SJCRH30 (cell line): ENCODE results near the gene MYNN. TPM values are rescaled to one million over a fixed set of nuclear protein-coding genes. Genes with fewer than 3 reads are reported as not detected.
"Not testable (repeated sequence)": the region's sequence is repeated elsewhere in the genome, so short reads cannot be mapped to it uniquely, and the experiment has no call there.

ENCODE experiments used
- DNase-seq, 2 experiments: peaks; one replicate each; pipeline ENCODE4 v3.0.0-alpha.2; 2015 to 2020
- H3K27ac ChIP-seq: fragments of 250-450 bp; sonication (Bioruptor Pico); 2 replicates; pipeline ENCODE4 v1.5.1; 2020; ENCODE audit warnings: mild to moderate bottlenecking, moderate library complexity
- H3K27me3 ChIP-seq: fragments of 250-450 bp; sonication (Bioruptor Pico); 2 replicates; pipeline ENCODE4 v1.5.1; 2020; ENCODE audit warnings: mild to moderate bottlenecking, moderate library complexity
- H3K36me3 ChIP-seq: fragments of 250-450 bp; sonication (Bioruptor Pico); 2 replicates; pipeline ENCODE4 v1.5.1; 2020; ENCODE audit warnings: mild to moderate bottlenecking, moderate library complexity
- H3K4me1 ChIP-seq: fragments of 250-450 bp; sonication (Bioruptor Pico); 2 replicates; pipeline ENCODE4 v1.5.1; 2020; ENCODE audit warnings: mild to moderate bottlenecking, moderate library complexity
- H3K4me3 ChIP-seq: fragments of 250-450 bp; sonication (Bioruptor Pico); 2 replicates; pipeline ENCODE4 v1.5.1; 2020; ENCODE audit warnings: mild to moderate bottlenecking, moderate library complexity
- H3K9me3 ChIP-seq: fragments of 250-450 bp; sonication (Bioruptor Pico); replicated peaks from 2 replicates; pipeline ENCODE4 v1.5.1; 2020; ENCODE audit warnings: mild to moderate bottlenecking, moderate library complexity
- total RNA-seq: library from RNA; depleted of rRNA; stranded (reverse); fragments of >200 nt; shearing (Covaris generic); gene quantifications from 2 replicates; pipeline ENCODE4 v1.2.3, GENCODE V29; 2014; rRNA removed

MYNN gene
- 15.6 and 17.1 TPM in 2 replicates for total RNA-seq

GRCh38 chr3:169772897-169773816 lies at the start of gene MYNN:
Gene MYNN (plus strand): TSS chr3:169773396. CDS start chr3:169774296, 900 bp downstream.
- Histone ChIP-seq H3K27ac (peak within 1 kb of the TSS; percentile 81), H3K4me3 (peak within 1 kb of the TSS; percentile 79)

GRCh38 chr3:169731857-169732256 lies 41.3 kb upstream of the MYNN start:
- not testable (repeated sequence) for DNase-seq, H3K27me3 ChIP-seq, H3K36me3 ChIP-seq, H3K27ac ChIP-seq, H3K9me3 ChIP-seq, H3K4me1 ChIP-seq, H3K4me3 ChIP-seq

More at GRCh38 chr3:169772897-169773816, at the start of gene MYNN:
- Histone ChIP-seq H3K36me3 (peaks cover 18% of the 10 kb centered on the region), H3K9me3 (no peaks in the 10 kb centered on the region), H3K4me1 (no peaks in the 10 kb centered on the region), H3K27me3 (no peaks in the 10 kb centered on the region)
- DNase-seq: peak; percentile 89 to 90

GRCh38 chr3:169739067-169739466 lies 34.1 kb upstream of the MYNN start:
- Histone ChIP-seq H3K27ac (no peak overlapping the region), H3K27me3 (no peaks in the 10 kb centered on the region), H3K9me3 (no peaks in the 10 kb centered on the region), H3K36me3 (no peaks in the 10 kb centered on the region), H3K4me3 (no peak overlapping the region), H3K4me1 (no peaks in the 10 kb centered on the region)
- DNase-seq: no peak

- Histone ChIP-seq H3K27ac (no peak overlapping the region), H3K9me3 (no peaks in the 10 kb centered on the region), H3K36me3 (no peaks in the 10 kb centered on the region), H3K27me3 (no peaks in the 10 kb centered on the region; the same call in 1 of the 2 replicates), H3K4me1 (no peaks in the 10 kb centered on the region), H3K4me3 (no peak overlapping the region)
- DNase-seq: peak in 1 of 2 experiments; percentile 26
These were observed 28.7 kb upstream of the MYNN start for GRCh38 chr3:169744366-169745054.

GRCh38 chr3:169746924-169747323 lies 26.3 kb upstream of the MYNN start:
- H3K27ac ChIP-seq: no peak overlapping the region
- no peaks in the 10 kb centered on the region for H3K4me1 ChIP-seq
- no peaks in the 10 kb centered on the region; the same call in 1 of the 2 replicates for H3K27me3 ChIP-seq
- no peaks in the 10 kb centered on the region for H3K9me3 ChIP-seq
- no peaks in the 10 kb centered on the region for H3K36me3 ChIP-seq
- no peak overlapping the region for H3K4me3 ChIP-seq
- peak in 1 of 2 experiments; percentile 24 for DNase-seq

GRCh38 chr3:169748670-169749069 lies 24.5 kb upstream of the MYNN start:
- no peak for DNase-seq
- Histone ChIP-seq H3K4me3 (no peak overlapping the region), H3K27me3 (no peaks in the 10 kb centered on the region; the same call in 1 of the 2 replicates), H3K9me3 (no peaks in the 10 kb centered on the region), H3K36me3 (no peaks in the 10 kb centered on the region), H3K4me1 (no peaks in the 10 kb centered on the region), H3K27ac (no peak overlapping the region)

- no peaks in the 10 kb centered on the region for H3K36me3 ChIP-seq
- H3K9me3 ChIP-seq: no peaks in the 10 kb centered on the region
- H3K27me3 ChIP-seq: no peaks in the 10 kb centered on the region; the same call in 1 of the 2 replicates
- no peaks in the 10 kb centered on the region for H3K4me1 ChIP-seq
- no peak overlapping the region for H3K27ac ChIP-seq
- H3K4me3 ChIP-seq: no peak overlapping the region
- no peak for DNase-seq
These were observed 22.5 kb upstream of the MYNN start for GRCh38 chr3:169750665-169751064.

- Histone ChIP-seq H3K36me3 (no peaks in the 10 kb centered on the region), H3K4me3 (no peak overlapping the region), H3K27ac (no peak overlapping the region), H3K4me1 (no peaks in the 10 kb centered on the region), H3K27me3 (no peaks in the 10 kb centered on the region; the same call in 1 of the 2 replicates), H3K9me3 (no peaks in the 10 kb centered on the region)
- no peak for DNase-seq
These were observed 21.3 kb upstream of the MYNN start for GRCh38 chr3:169751875-169752274.

GRCh38 chr3:169754711-169755110 lies 18.5 kb upstream of the MYNN start:
- no peak for DNase-seq
- no peaks in the 10 kb centered on the region for H3K4me1 ChIP-seq
- no peak overlapping the region for H3K27ac ChIP-seq

GRCh38 chr3:169755488-169755887 lies 17.7 kb upstream of the MYNN start:
- H3K27me3 ChIP-seq: no peaks in the 10 kb centered on the region
- H3K36me3 ChIP-seq: no peaks in the 10 kb centered on the region
- no peaks in the 10 kb centered on the region; the same call in 1 of the 2 replicates for H3K9me3 ChIP-seq
- H3K4me3 ChIP-seq: no peak overlapping the region
- H3K27ac ChIP-seq: no peak overlapping the region
- no peak for DNase-seq
- H3K4me1 ChIP-seq: no peaks in the 10 kb centered on the region

More at GRCh38 chr3:169754711-169755110, 18.5 kb upstream of the MYNN start:
- Histone ChIP-seq H3K9me3 (no peaks in the 10 kb centered on the region), H3K4me3 (no peak overlapping the region), H3K36me3 (no peaks in the 10 kb centered on the region), H3K27me3 (no peaks in the 10 kb centered on the region)

GRCh38 chr3:169758359-169758994 lies 14.7 kb upstream of the MYNN start:
- Histone ChIP-seq H3K4me1 (no peaks in the 10 kb centered on the region), H3K27ac (no peak overlapping the region), H3K36me3 (no peaks in the 10 kb centered on the region), H3K9me3 (no peaks in the 10 kb centered on the region; the same call in 1 of the 2 replicates), H3K27me3 (no peaks in the 10 kb centered on the region), H3K4me3 (no peak overlapping the region)
- DNase-seq: no peak

- DNase-seq: no peak
These were observed 13.9 kb upstream of the MYNN start for GRCh38 chr3:169759256-169759655.

GRCh38 chr3:169760479-169760878 lies 12.7 kb upstream of the MYNN start:
- H3K4me1 ChIP-seq: no peaks in the 10 kb centered on the region
- no peaks in the 10 kb centered on the region for H3K36me3 ChIP-seq
- H3K27ac ChIP-seq: no peak overlapping the region
- H3K27me3 ChIP-seq: no peaks in the 10 kb centered on the region
- DNase-seq: no peak
- no peaks in the 10 kb centered on the region; the same call in 1 of the 2 replicates for H3K9me3 ChIP-seq
- H3K4me3 ChIP-seq: no peak overlapping the region

More at GRCh38 chr3:169759256-169759655, 13.9 kb upstream of the MYNN start:
- Histone ChIP-seq H3K4me3 (no peak overlapping the region), H3K9me3 (no peaks in the 10 kb centered on the region; the same call in 1 of the 2 replicates), H3K36me3 (no peaks in the 10 kb centered on the region), H3K27ac (no peak overlapping the region), H3K27me3 (no peaks in the 10 kb centered on the region), H3K4me1 (no peaks in the 10 kb centered on the region)

- H3K4me3 ChIP-seq: peak overlapping the region; percentile 74
- no peaks in the 10 kb centered on the region for H3K27me3 ChIP-seq
- H3K27ac ChIP-seq: peak overlapping the region; percentile 71
- no peaks in the 10 kb centered on the region; the same call in 1 of the 2 replicates for H3K9me3 ChIP-seq
- no peaks in the 10 kb centered on the region for H3K4me1 ChIP-seq
- no peaks in the 10 kb centered on the region for H3K36me3 ChIP-seq
- DNase-seq: peak; percentile 29 to 45
These were observed 8.8 kb upstream of the MYNN start for GRCh38 chr3:169764312-169764881.
